Loucy (cell line): ENCODE data around the gene HIBCH.

Source experiments
- EZH2phosphoT487 ChIP-seq: fragments of 200-600 bp; IDR thresholded peaks from 2 replicates; pipeline ENCODE4 v1.6.1; 2018; ENCODE audit warnings: antibody characterized with exemption, mild to moderate bottlenecking, moderate library complexity, borderline replicate concordance
- TF ChIP-seq, protein P1 (sequence below): fragments of 200-600 bp; sonication (generic); conservative IDR thresholded peaks from 2 replicates; pipeline ENCODE4 v1.5.1; 2014; ENCODE audit warnings: mild to moderate bottlenecking, antibody characterized with exemption, low read length

DNA sequence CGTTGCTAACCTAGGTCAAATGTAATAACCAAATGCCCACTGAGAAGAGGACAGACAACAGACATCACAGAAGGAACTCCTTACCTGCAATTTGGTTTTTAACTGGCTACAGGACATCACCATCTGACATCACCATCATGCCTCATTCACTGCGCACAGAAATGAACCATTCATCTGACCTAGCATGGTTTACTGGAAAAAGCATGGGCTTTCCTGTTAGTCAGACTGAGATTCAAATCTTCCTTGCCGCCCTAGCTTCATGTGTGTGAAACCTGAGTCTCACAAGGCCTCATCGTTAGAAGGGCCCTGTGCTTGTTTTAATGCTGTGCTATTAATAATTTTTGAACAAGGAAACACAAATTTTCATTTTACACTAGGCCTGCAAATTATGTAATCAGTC is 1.1 kb upstream of the HIBCH start:
- TF ChIP-seq, protein P1, sequence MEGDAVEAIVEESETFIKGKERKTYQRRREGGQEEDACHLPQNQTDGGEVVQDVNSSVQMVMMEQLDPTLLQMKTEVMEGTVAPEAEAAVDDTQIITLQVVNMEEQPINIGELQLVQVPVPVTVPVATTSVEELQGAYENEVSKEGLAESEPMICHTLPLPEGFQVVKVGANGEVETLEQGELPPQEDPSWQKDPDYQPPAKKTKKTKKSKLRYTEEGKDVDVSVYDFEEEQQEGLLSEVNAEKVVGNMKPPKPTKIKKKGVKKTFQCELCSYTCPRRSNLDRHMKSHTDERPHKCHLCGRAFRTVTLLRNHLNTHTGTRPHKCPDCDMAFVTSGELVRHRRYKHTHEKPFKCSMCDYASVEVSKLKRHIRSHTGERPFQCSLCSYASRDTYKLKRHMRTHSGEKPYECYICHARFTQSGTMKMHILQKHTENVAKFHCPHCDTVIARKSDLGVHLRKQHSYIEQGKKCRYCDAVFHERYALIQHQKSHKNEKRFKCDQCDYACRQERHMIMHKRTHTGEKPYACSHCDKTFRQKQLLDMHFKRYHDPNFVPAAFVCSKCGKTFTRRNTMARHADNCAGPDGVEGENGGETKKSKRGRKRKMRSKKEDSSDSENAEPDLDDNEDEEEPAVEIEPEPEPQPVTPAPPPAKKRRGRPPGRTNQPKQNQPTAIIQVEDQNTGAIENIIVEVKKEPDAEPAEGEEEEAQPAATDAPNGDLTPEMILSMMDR = no peak
- TF ChIP-seq EZH2phosphoT487 = no peak
